ENCODE results near the gene ABI2.

GRCh38 chr2:203441463-203441862 is 113.3 kb downstream of the ABI2 start:
- TF ChIP-seq CTCF (tag by site-specific recombination; IDR thresholded peaks at IDR 0.05) (no peak), ZNF660 (tag by site-specific recombination; IDR thresholded peaks at IDR 0.05) (no peak), ZNF433 (tag by site-specific recombination; IDR thresholded peaks at IDR 0.05; ENCODE audit: low read depth) (no peak), YY1 (tag by site-specific recombination; IDR thresholded peaks at IDR 0.05) (no peak), ZNF324 (tag by site-specific recombination; IDR thresholded peaks at IDR 0.05) (no peak), REST (tag by site-specific recombination; IDR thresholded peaks at IDR 0.05) (no peak), ZNF169 (tag by site-specific recombination; IDR thresholded peaks at IDR 0.05) (no peak), ZNF23 (tag by site-specific recombination; IDR thresholded peaks at IDR 0.05; ENCODE audit: borderline replicate concordance) (no peak), ZNF416 (tag by site-specific recombination; IDR thresholded peaks at IDR 0.05) (no peak), ZNF24 (tag by site-specific recombination; IDR thresholded peaks at IDR 0.05) (no peak)
